ENCODE measurements around the gene ANKRD16.

- TF ChIP-seq CTCF (IDR thresholded peaks at IDR 0.05), result no peak
- no peak for TF ChIP-seq EZH2 (IDR thresholded peaks at IDR 0.05; ENCODE audit: borderline replicate concordance, insufficient read depth, low read depth, low read length, poor library complexity, severe bottlenecking)
Measured at GRCh38 chr10:5831446-5831782, 58.3 kb downstream of the ANKRD16 start.

All from B cell (primary cell).